Peyer's patch (tissue), 4 donors: ENCODE data around the gene GAS2L1.

Experiments used
- POLR2A ChIP-seq, 2 donors: fragments of 450-650 bp; IDR thresholded peaks; one replicate each; pipeline ENCODE4 v1.5.1; 2017; ENCODE audit warnings: antibody characterized with exemption in 2 of 2, mild to moderate bottlenecking in 2 of 2, moderate library complexity in 2 of 2
- TF ChIP-seq, protein P1 (sequence below), 6 experiments: fragments of 450-650 bp in 4 of 6; fragments of 200-600 bp in 2 of 6; sonication (generic) in 1 of 6; IDR thresholded peaks; one replicate each; pipeline ENCODE4 v1.5.1; 2017 to 2019; ENCODE audit warnings: antibody characterized with exemption in 6 of 6, mild to moderate bottlenecking in 3 of 6, moderate library complexity in 1 of 6

DNA sequence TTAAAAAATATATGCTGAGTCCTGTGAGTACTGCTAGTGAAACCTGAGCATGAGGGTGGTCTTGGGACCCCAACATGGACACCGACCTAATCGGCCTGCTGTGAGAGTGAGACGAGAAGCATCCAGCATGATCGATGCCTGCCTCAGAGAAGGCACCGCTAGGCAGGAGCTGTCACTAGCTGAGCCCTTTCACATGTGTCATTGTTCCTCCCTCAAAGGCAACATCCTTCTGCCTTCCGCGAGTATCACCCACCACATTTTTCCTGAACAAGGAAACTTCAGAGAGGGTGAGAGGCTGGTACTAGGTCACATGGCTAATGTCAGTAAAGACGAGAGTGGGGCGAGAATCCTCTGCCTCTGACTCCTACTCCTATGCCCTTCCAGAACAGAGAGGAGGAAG lies 46.3 kb downstream of the GAS2L1 start:
- no peak for TF ChIP-seq POLR2A (IDR thresholded peaks at IDR 0.05)
- TF ChIP-seq, protein P1, sequence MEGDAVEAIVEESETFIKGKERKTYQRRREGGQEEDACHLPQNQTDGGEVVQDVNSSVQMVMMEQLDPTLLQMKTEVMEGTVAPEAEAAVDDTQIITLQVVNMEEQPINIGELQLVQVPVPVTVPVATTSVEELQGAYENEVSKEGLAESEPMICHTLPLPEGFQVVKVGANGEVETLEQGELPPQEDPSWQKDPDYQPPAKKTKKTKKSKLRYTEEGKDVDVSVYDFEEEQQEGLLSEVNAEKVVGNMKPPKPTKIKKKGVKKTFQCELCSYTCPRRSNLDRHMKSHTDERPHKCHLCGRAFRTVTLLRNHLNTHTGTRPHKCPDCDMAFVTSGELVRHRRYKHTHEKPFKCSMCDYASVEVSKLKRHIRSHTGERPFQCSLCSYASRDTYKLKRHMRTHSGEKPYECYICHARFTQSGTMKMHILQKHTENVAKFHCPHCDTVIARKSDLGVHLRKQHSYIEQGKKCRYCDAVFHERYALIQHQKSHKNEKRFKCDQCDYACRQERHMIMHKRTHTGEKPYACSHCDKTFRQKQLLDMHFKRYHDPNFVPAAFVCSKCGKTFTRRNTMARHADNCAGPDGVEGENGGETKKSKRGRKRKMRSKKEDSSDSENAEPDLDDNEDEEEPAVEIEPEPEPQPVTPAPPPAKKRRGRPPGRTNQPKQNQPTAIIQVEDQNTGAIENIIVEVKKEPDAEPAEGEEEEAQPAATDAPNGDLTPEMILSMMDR (IDR thresholded peaks at IDR 0.05), result no peak
